ENCODE results near the gene MAB21L2. TPM values are rescaled to one million over a fixed set of nuclear protein-coding genes. Genes with fewer than 3 reads are reported as not detected.

Gene MAB21L2
- polyA plus RNA-seq, 3 donors = not detected

DNA sequence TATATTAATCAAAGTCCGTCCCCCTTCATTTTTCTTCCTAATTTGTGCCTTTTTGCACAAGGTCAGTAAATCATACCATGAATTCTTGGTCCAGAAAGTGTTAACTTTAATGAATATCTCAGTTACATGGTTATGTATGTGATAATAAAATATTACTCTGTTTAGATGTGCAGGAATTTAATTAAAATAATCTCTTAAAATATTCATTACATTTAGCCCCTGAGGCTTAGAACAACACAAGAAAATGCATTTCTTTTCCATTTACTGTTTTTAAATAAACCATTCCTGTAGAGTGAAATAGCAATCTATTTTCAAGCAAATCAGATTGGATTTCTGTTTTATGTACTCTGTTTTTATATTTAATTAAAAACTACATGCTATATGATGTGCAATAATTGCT, 17.6 kb downstream of the MAB21L2 start:
- DNase-seq (ENCODE audit: low read depth in 3 of 3, low spot score in 2 of 3) = no peak

DNA sequence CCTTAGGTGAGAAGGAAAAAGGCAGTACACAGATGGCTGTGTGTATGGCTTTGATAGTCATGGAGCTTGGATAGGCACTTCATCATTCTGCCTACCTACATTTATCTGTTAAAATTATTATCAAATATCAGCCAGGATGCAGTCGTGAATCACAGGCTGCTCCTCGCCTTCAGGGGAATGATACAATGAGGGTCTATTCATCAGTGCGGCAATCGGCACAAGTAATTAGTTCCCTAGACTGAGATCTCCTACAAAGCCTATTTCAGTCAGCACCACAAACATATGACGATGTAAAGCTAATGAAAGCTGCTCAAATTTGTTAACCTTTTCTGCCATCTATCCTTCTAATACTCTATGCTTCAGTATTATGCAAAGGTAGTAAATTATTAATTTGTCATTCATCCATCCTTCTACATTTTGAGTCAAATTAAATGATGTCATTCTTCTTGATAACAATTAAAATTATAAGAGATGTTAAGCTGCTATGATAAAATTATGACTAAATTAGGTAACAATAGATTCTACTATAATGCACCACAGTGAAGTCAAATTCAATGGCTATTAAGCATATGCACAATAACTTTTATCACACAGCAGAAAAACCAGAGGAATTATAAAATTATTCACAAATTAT, 19.0 kb downstream of the MAB21L2 start:
- no peak for DNase-seq (ENCODE audit: low read depth in 3 of 3, low spot score in 2 of 3)

DNA sequence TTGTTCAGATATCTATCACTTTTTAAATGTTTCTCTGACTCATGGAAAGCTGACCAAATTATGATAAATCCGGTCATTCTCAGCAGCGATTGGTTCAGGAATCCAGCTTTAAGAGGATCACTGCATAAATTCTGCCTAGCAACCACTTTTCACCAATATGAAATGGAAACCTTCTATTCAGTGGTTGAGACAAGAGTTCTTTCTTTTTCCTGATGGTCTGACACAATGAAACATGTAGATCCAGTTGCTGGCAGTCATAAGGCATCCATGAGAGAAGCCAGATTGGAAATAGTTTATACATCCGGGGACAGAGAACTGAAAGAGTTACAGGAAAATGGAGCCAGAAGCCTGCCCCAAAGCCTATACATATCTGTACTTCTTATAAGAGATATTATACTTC, 27.2 kb downstream of the MAB21L2 start:
- DNase-seq (ENCODE audit: low read depth in 3 of 3, low spot score in 2 of 3) = no peak

GRCh38 chr4:150619042-150619441, 37.1 kb downstream of the MAB21L2 start:
- DNase-seq (ENCODE audit: low read depth in 3 of 3, low spot score in 2 of 3) = no peak

GRCh38 chr4:150624055-150624454, 42.1 kb downstream of the MAB21L2 start:
- DNase-seq (ENCODE audit: low read depth in 3 of 3, low spot score in 2 of 3) = no peak

GRCh38 chr4:150625033-150625432, 43.1 kb downstream of the MAB21L2 start:
- DNase-seq (ENCODE audit: low read depth in 3 of 3, low spot score in 2 of 3) = no peak

DNA sequence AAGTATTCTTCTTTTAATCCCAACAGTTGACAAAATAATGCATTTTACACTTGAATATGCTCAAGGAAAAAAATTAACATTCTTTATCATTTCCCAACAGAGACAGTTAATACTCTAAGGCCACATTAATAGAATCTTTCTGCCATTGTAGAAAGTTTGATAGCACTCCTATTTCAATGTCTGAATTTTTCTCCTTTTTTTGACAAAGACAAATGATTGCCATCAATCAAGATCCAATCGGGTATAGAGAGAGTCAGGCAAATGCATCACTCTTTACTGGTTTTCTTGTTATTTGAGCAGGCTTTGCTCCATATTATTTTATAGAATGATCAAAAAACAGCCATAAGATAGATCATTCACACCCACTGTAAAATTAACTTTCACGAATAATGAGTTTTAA, 46.1 kb downstream of the MAB21L2 start:
- DNase-seq (ENCODE audit: low read depth in 3 of 3, low spot score in 2 of 3) = no peak

DNA sequence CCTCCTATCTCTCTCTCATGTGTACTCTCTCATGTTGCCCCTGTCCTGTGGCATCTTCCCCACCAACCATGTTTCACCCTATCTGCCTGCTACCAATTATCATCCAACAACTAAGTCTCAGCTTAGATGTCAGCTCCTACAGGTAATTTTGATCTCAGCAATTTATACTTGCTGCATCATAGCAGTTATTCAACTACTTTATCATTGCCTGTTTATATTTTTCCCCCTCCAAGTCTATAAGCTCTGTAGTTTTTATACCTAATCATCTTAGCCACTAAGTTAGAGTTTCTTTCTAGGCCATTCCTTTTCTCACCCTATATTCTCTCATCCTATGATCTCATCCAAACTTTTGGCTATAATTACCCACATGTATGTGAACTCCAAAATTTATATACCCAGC, 50.7 kb downstream of the MAB21L2 start:
- no peak for DNase-seq (ENCODE audit: low read depth in 3 of 3, low spot score in 2 of 3)

All from right renal cortex interstitium (tissue), 3 donors.